Neural cell (in vitro differentiated cells): ENCODE measurements around the gene SIX2.

Source experiments
- EP300 ChIP-seq: fragments of 450-650 bp; conservative IDR thresholded peaks from 2 replicates; pipeline ENCODE4 v1.6.1; 2014; ENCODE audit warnings: antibody characterized with exemption, mild to moderate bottlenecking, moderate library complexity; ENCODE audit not compliant: poor library complexity, severe bottlenecking
- EZH2 ChIP-seq: fragments of 200-600, 300-800 bp; shearing (Covaris generic), sonication (generic); IDR thresholded peaks from 2 replicates; pipeline ENCODE4 v1.6.1; 2014; ENCODE audit warnings: antibody characterized with exemption, low read length, borderline replicate concordance, mild to moderate bottlenecking; ENCODE audit not compliant: insufficient read depth, poor library complexity, severe bottlenecking
- MXI1 ChIP-seq: fragments of 450-650 bp; conservative IDR thresholded peaks from 2 replicates; pipeline ENCODE4 v1.6.1; 2014; ENCODE audit warnings: antibody characterized with exemption, mild to moderate bottlenecking; ENCODE audit not compliant: poor library complexity, severe bottlenecking
- POLR2AphosphoS5 ChIP-seq: IDR thresholded peaks from 2 replicates; pipeline ENCODE4 v1.6.1; 2012
- TAF1 ChIP-seq: IDR thresholded peaks from 2 replicates; pipeline ENCODE4 v1.6.1; 2012; ENCODE audit warnings: low read depth
- TF ChIP-seq, protein P1 (sequence below): fragments of 450-650 bp; IDR thresholded peaks from 2 replicates; pipeline ENCODE4 v1.5.1; 2014; ENCODE audit warnings: antibody characterized with exemption, mild to moderate bottlenecking, moderate library complexity; ENCODE audit not compliant: poor library complexity, severe bottlenecking
- TF ChIP-seq, protein P2 (sequence below): IDR thresholded peaks from 2 replicates; pipeline ENCODE4 v1.6.1; 2012; ENCODE audit warnings: borderline replicate concordance

DNA sequence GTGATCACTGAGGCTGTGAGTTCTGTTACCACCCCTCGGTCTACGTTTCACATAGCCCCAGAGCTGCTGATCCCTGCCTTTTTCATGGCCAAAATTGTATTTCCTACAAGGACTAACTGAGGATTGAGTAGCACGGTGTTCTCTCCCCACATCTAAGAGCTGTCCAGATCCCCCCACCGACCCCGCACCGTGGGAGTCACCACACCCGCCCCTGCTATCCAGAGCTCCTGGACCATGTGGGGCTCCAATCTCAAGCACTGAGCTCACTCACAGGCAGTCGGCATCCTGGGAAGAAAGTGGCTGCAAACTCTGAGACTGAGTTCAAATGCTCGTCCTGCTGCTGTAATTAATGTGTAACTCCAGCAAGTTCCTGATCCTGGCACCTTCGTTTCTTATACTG, 9.7 kb downstream of the SIX2 start:
- TF ChIP-seq, protein P1, sequence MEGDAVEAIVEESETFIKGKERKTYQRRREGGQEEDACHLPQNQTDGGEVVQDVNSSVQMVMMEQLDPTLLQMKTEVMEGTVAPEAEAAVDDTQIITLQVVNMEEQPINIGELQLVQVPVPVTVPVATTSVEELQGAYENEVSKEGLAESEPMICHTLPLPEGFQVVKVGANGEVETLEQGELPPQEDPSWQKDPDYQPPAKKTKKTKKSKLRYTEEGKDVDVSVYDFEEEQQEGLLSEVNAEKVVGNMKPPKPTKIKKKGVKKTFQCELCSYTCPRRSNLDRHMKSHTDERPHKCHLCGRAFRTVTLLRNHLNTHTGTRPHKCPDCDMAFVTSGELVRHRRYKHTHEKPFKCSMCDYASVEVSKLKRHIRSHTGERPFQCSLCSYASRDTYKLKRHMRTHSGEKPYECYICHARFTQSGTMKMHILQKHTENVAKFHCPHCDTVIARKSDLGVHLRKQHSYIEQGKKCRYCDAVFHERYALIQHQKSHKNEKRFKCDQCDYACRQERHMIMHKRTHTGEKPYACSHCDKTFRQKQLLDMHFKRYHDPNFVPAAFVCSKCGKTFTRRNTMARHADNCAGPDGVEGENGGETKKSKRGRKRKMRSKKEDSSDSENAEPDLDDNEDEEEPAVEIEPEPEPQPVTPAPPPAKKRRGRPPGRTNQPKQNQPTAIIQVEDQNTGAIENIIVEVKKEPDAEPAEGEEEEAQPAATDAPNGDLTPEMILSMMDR: no peak
- TF ChIP-seq MXI1 (no peak), POLR2AphosphoS5 (no peak), TAF1 (no peak), EZH2 (no peak), EP300 (no peak)
- TF ChIP-seq, protein P2, sequence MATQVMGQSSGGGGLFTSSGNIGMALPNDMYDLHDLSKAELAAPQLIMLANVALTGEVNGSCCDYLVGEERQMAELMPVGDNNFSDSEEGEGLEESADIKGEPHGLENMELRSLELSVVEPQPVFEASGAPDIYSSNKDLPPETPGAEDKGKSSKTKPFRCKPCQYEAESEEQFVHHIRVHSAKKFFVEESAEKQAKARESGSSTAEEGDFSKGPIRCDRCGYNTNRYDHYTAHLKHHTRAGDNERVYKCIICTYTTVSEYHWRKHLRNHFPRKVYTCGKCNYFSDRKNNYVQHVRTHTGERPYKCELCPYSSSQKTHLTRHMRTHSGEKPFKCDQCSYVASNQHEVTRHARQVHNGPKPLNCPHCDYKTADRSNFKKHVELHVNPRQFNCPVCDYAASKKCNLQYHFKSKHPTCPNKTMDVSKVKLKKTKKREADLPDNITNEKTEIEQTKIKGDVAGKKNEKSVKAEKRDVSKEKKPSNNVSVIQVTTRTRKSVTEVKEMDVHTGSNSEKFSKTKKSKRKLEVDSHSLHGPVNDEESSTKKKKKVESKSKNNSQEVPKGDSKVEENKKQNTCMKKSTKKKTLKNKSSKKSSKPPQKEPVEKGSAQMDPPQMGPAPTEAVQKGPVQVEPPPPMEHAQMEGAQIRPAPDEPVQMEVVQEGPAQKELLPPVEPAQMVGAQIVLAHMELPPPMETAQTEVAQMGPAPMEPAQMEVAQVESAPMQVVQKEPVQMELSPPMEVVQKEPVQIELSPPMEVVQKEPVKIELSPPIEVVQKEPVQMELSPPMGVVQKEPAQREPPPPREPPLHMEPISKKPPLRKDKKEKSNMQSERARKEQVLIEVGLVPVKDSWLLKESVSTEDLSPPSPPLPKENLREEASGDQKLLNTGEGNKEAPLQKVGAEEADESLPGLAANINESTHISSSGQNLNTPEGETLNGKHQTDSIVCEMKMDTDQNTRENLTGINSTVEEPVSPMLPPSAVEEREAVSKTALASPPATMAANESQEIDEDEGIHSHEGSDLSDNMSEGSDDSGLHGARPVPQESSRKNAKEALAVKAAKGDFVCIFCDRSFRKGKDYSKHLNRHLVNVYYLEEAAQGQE: no peak
